B cell (primary cell): ENCODE measurements around the gene MTX3. TPM values are rescaled to one million over a fixed set of nuclear protein-coding genes. Genes with fewer than 3 reads are reported as not detected.

Source experiments
- ATAC-seq: fragments of 200-7000 bp; cut with Tn5 transposase; one replicate; pipeline ENCODE4 v1.10.0; 2021; ENCODE audit warnings: low read depth, mild to moderate bottlenecking, moderate number of reproducible peaks, moderate library complexity
- CTCF ChIA-PET: fragments of 350-600 bp; sonication (Branson Sonifier 250); formaldehyde crosslinking; loops from one replicate; lab custom pipeline; 2021; ENCODE audit warnings: antibody characterized with exemption, inconsistent platforms; lab: Charles Lee
- POLR2A ChIA-PET: fragments of 350-600 bp; sonication (Branson Sonifier 250); formaldehyde crosslinking; loops from one replicate; lab custom pipeline; 2021; ENCODE audit warnings: antibody characterized with exemption; lab: Charles Lee
- DNase-seq: peaks from one replicate; pipeline ENCODE4 v3.0.0; 2013
- H2AFZ ChIP-seq: 2 replicates; pipeline ENCODE4 v1.6.1; 2012; ENCODE audit warnings: mild to moderate bottlenecking, low read depth, low read length; ENCODE audit not compliant: insufficient read depth, poor library complexity, severe bottlenecking
- H3K27ac ChIP-seq, 2 donors: 1 replicate in 1 of 2; 2 replicates in 1 of 2; pipeline ENCODE4 v1.5.1; 2012 to 2013; ENCODE audit warnings: low read length in 2 of 2, mild to moderate bottlenecking in 2 of 2, moderate library complexity in 1 of 2
- H3K27me3 ChIP-seq, 4 experiments: fragments of 200-600 bp in 1 of 4; sonication (generic) in 1 of 4; replicated peaks in 1 of 4; 1 replicate in 2 of 4; 2 replicates in 2 of 4; pipeline versions ENCODE4 v1.6.1 to v1.7.0; 2013 to 2016; ENCODE audit warnings: low read length in 3 of 4, mild to moderate bottlenecking in 2 of 4, mixed read lengths in 1 of 4, moderate library complexity in 1 of 4; ENCODE audit not compliant: insufficient read depth in 4 of 4, control insufficient read depth in 3 of 4; ENCODE audit errors: control extremely low read depth in 1 of 4
- H3K36me3 ChIP-seq, 2 experiments: replicated peaks in 1 of 2; 1 replicate in 1 of 2; 2 replicates in 1 of 2; pipeline versions ENCODE4 v1.6.1 to v1.7.1; 2013; ENCODE audit warnings: low read length in 1 of 2; ENCODE audit not compliant: insufficient read depth in 2 of 2, control insufficient read depth in 1 of 2; ENCODE audit errors: control extremely low read depth in 1 of 2, extremely low read depth in 1 of 2
- H3K4me1 ChIP-seq, 2 donors: fragments of 200-600 bp in 1 of 2; sonication (generic) in 1 of 2; 1 replicate in 1 of 2; 2 replicates in 1 of 2; pipeline versions ENCODE4 v1.5.1 to v1.6.1; 2013 to 2017; ENCODE audit warnings: low read length in 2 of 2; ENCODE audit not compliant: control insufficient read depth in 2 of 2, insufficient read depth in 2 of 2
- H3K4me2 ChIP-seq: replicated peaks from 2 replicates; pipeline ENCODE3; 2012; ENCODE audit warnings: mild to moderate bottlenecking, low read depth, low read length; ENCODE audit not compliant: poor library complexity, severe bottlenecking
- H3K4me3 ChIP-seq, 5 experiments: fragments of 200-600 bp in 1 of 5; sonication (generic) in 1 of 5; 1 replicate in 3 of 5; 2 replicates in 2 of 5; pipeline versions ENCODE4 v1.5.1 to v1.7.0; 2011 to 2016; ENCODE audit warnings: low read length in 4 of 5, mild to moderate bottlenecking in 4 of 5, low read depth in 2 of 5, control low read depth in 1 of 5, moderate library complexity in 1 of 5; ENCODE audit not compliant: insufficient read depth in 1 of 5; ENCODE audit errors: control extremely low read depth in 1 of 5, extremely low read depth in 1 of 5
- H3K79me2 ChIP-seq: fragments of 200-600 bp; sonication (generic); one replicate; pipeline ENCODE4 v1.6.0; 2016; ENCODE audit warnings: low read length; ENCODE audit not compliant: control insufficient read depth, insufficient read depth
- H3K9ac ChIP-seq: fragments of 200-600 bp; sonication (generic); 2 replicates; pipeline ENCODE4 v1.6.1; 2017; ENCODE audit warnings: mild to moderate bottlenecking, low read length, moderate library complexity
- H3K9me3 ChIP-seq, 3 donors: one replicate each; pipeline versions ENCODE4 v1.6.1 to v1.7.1; 2013; ENCODE audit warnings: low read length in 2 of 3; ENCODE audit not compliant: control insufficient read depth in 2 of 3, insufficient read depth in 1 of 3; ENCODE audit errors: control extremely low read depth in 1 of 3
- H4K20me1 ChIP-seq: 2 replicates; pipeline ENCODE4 v1.6.0; 2012; ENCODE audit warnings: mild to moderate bottlenecking, low read length; ENCODE audit not compliant: insufficient read depth, control insufficient read depth, poor library complexity, severe bottlenecking
- H3K27ac Mint-ChIP-seq: one replicate; pipeline ENCODE4 v1.8.0; 2021; ENCODE audit warnings: mixed read lengths
- H3K27me3 Mint-ChIP-seq: one replicate; pipeline ENCODE4 v1.8.0; 2021; ENCODE audit warnings: mixed read lengths
- H3K4me1 Mint-ChIP-seq: one replicate; pipeline ENCODE4 v1.8.0; 2021; ENCODE audit warnings: mixed read lengths
- H3K4me3 Mint-ChIP-seq: one replicate; pipeline ENCODE4 v1.8.0; 2021; ENCODE audit warnings: mixed read lengths
- H3K9me3 Mint-ChIP-seq: one replicate; pipeline ENCODE4 v1.8.0; 2022; ENCODE audit warnings: mixed read lengths; ENCODE audit not compliant: insufficient read depth
- CTCF ChIP-seq: fragments of 200-600 bp; IDR thresholded peaks from one replicate; pipeline ENCODE4 v1.8.0; 2022; ENCODE audit warnings: antibody characterized with exemption, mild to moderate bottlenecking
- EZH2 ChIP-seq: IDR thresholded peaks from 2 replicates; pipeline ENCODE4 v1.6.1; 2012; ENCODE audit warnings: borderline replicate concordance, low read depth, mild to moderate bottlenecking, moderate library complexity, low read length; ENCODE audit not compliant: insufficient read depth, poor library complexity, severe bottlenecking
- WGBS: methylation state at CpG from one replicate; pipeline ENCODE4 v1.1.5; 2013; ENCODE audit warnings: missing lambda C conversion rate; ENCODE audit not compliant: insufficient coverage; 5-methylcytosine and 5-hydroxymethylcytosine counted together
- intact Hi-C: fragments of 100-400 bp; cut with micrococcal nuclease; formaldehyde crosslinking; loops from one replicate; pipeline ENCODE4 v1.10.0; 2022
- polyA plus RNA-seq: library from polyadenylated mRNA; depleted of rRNA; stranded (reverse); fragments of >200 nt; gene quantifications from 2 replicates; pipeline ENCODE4 v1.2.3, GENCODE V29; 2012
- total RNA-seq, 2 donors: library from RNA; stranded (reverse); fragments of 120-200 nt in 1 of 2; gene quantifications; 1 replicate in 1 of 2; 2 replicates in 1 of 2; pipeline versions ENCODE4 v1.2.3 to v1.2.4, GENCODE V29; 2013 to 2022

The MTX3 gene
- total and polyA plus RNA-seq, 2 donors (not counting 1 experiment from before 2014, with no cell fraction given): 7.9 to 21.0 TPM

GRCh38 chr5:79936646-79937216 lies 54.3 kb downstream of the MTX3 start:
- intact Hi-C loops: no loop called here
- POLR2A ChIA-PET: no interaction called here

More at GRCh38 chr5:79936646-79937216, 54.3 kb downstream of the MTX3 start:
- Histone ChIP-seq H3K36me3 (no peaks in the 10 kb centered on the region), H3K4me3 (no peak overlapping the region), H3K9ac (no peak overlapping the region), H3K27ac (no peak overlapping the region), H4K20me1 (no peaks in the 10 kb centered on the region), H3K4me1 (no peaks in the 10 kb centered on the region), H3K4me2 (no peak overlapping the region), H2AFZ (no peak overlapping the region), H3K79me2 (no peaks in the 10 kb centered on the region), H3K9me3 (peaks cover 0 to 3% (median 0%) of the 10 kb centered on the region in 3 donors), H3K27me3 (no peaks in the 10 kb centered on the region)
- WGBS: no CpG with 5 or more reads among the region's 3 CpGs
- TF ChIP-seq EZH2: no peak
- no peak for TF ChIP-seq CTCF
- CTCF ChIA-PET: no interaction called here
- DNase-seq (no peak), ATAC-seq (no peak)
- H3K4me1 Mint-ChIP-seq: no peaks in the 10 kb centered on the region
- H3K4me3 Mint-ChIP-seq: no peak overlapping the region
- H3K27ac Mint-ChIP-seq: no peak overlapping the region
- no peaks in the 10 kb centered on the region for H3K9me3 Mint-ChIP-seq
- peaks cover 11% of the 10 kb centered on the region for H3K27me3 Mint-ChIP-seq
